Stimulated activated CD4-positive, alpha-beta T cell treated with anti-CD3 and anti-CD28 coated beads, Interleukin-1b, Interleukin-23, amount 100 ng/mL, for 24 hours (primary cell): ENCODE measurements around the gene SAMD10.
"Not testable (repeated sequence)": the region's sequence is repeated elsewhere in the genome, so short reads cannot be mapped to it uniquely, and the experiment has no call there.

Source experiments
- DNase-seq, 4 experiments: peaks; one replicate each; pipeline ENCODE4 v3.0.0-alpha.2; 2020; ENCODE audit warnings: low read depth in 4 of 4, low spot score in 1 of 4

The SAMD10 gene

GRCh38 chr20:63942969-63943807 is 36.3 kb downstream of the SAMD10 start:
- no peak for DNase-seq

- no peak for DNase-seq
These were observed 37.0 kb downstream of the SAMD10 start for GRCh38 chr20:63942250-63942951.

GRCh38 chr20:63941282-63942081 is 38.0 kb downstream of the SAMD10 start:
- DNase-seq, result peak in 1 of 4 experiments; percentile 65

GRCh38 chr20:63940472-63941266 is 38.8 kb downstream of the SAMD10 start:
- no peak for DNase-seq

GRCh38 chr20:63940071-63940471 is 39.4 kb downstream of the SAMD10 start:
- no peak for DNase-seq

- DNase-seq, result no peak
These were observed 40.1 kb downstream of the SAMD10 start for GRCh38 chr20:63939061-63939935.

- no peak for DNase-seq
These were observed 41.8 kb downstream of the SAMD10 start for GRCh38 chr20:63937596-63937995.

- no peak for DNase-seq
These were observed 44.0 kb downstream of the SAMD10 start for GRCh38 chr20:63935447-63935846.

GRCh38 chr20:63934271-63935068 is 45.0 kb downstream of the SAMD10 start:
- DNase-seq, result no peak

GRCh38 chr20:63933646-63934045 is 45.8 kb downstream of the SAMD10 start:
- no peak for DNase-seq

- no peak for DNase-seq
These were observed 46.8 kb downstream of the SAMD10 start for GRCh38 chr20:63932606-63933160.

GRCh38 chr20:63931735-63932134 is 47.7 kb downstream of the SAMD10 start:
- DNase-seq, result no peak

- DNase-seq, result no peak
These were observed 48.4 kb downstream of the SAMD10 start for GRCh38 chr20:63930971-63931553.

- not testable (repeated sequence) for DNase-seq
These were observed 50.0 kb downstream of the SAMD10 start for GRCh38 chr20:63929473-63929883.

GRCh38 chr20:63929071-63929470 is 50.4 kb downstream of the SAMD10 start:
- DNase-seq, result no peak

GRCh38 chr20:63926298-63926697 is 53.1 kb downstream of the SAMD10 start:
- DNase-seq, result no peak

GRCh38 chr20:63924241-63924640 is 55.2 kb downstream of the SAMD10 start:
- DNase-seq, result no peak
